HEK293 (cell line): ENCODE measurements around the gene STAG3.

Experiments used
- CTCF ChIA-PET: fragments of 350-600 bp; formaldehyde crosslinking; extraction: SDS; loops from one replicate; lab custom pipeline; 2021; ENCODE audit warnings: antibody characterized with exemption; lab: Yijun Ruan, JAX
- POLR2A ChIA-PET: fragments of 300-600 bp; formaldehyde crosslinking; extraction: SDS; loops from one replicate; lab custom pipeline; 2020; ENCODE audit warnings: antibody characterized with exemption, inconsistent platforms; lab: Yijun Ruan, JAX
- H3K27ac ChIP-seq: fragments of 200-500 bp; sonication (Bioruptor generic); 2 replicates; pipeline ENCODE4 v1.5.1; 2014; ENCODE audit warnings: low read depth, low read length, control low read depth, inconsistent platforms; ENCODE audit errors: extremely low read depth
- H3K36me3 ChIP-seq, 2 experiments: fragments of 200-500 bp in 1 of 2; sonication (Bioruptor generic) in 1 of 2; 1 replicate in 1 of 2; 2 replicates in 1 of 2; pipeline ENCODE4 v1.5.1; 2014 to 2017; ENCODE audit warnings: inconsistent platforms in 2 of 2, low read length in 2 of 2; ENCODE audit not compliant: control insufficient read depth in 2 of 2, insufficient read depth in 1 of 2
- H3K4me1 ChIP-seq: fragments of 200-500 bp; sonication (Bioruptor generic); 2 replicates; pipeline ENCODE4 v1.5.1; 2014; ENCODE audit warnings: mild to moderate bottlenecking, low read length, inconsistent platforms; ENCODE audit not compliant: control insufficient read depth, insufficient read depth
- H3K4me3 ChIP-seq: 2 replicates; pipeline ENCODE4 v1.5.1; 2011; ENCODE audit warnings: low read depth, mild to moderate bottlenecking, control low read depth, low read length, moderate library complexity
- H3K9me3 ChIP-seq: fragments of 200-500 bp; sonication (Bioruptor generic); 2 replicates; pipeline ENCODE4 v1.5.1; 2014; ENCODE audit warnings: low read depth, low read length, inconsistent platforms; ENCODE audit not compliant: control insufficient read depth, insufficient read depth
- EGR2 ChIP-seq: fragments of 450-650 bp; formaldehyde crosslinking; IDR thresholded peaks from 2 replicates; pipeline ENCODE4 v1.5.1; 2016; ENCODE audit warnings: low read depth, missing biosample characterization, missing genetic modification characterization
- PATZ1 ChIP-seq: fragments of 450-650 bp; formaldehyde crosslinking; IDR thresholded peaks from 2 replicates; pipeline ENCODE4 v1.5.1; 2016; ENCODE audit warnings: missing biosample characterization, missing genetic modification characterization
- PRDM6 ChIP-seq: fragments of 450-650 bp; formaldehyde crosslinking; IDR thresholded peaks from 2 replicates; pipeline ENCODE4 v1.5.1; 2017; ENCODE audit warnings: missing biosample characterization, missing genetic modification characterization
- SETDB1 ChIP-seq: IDR thresholded peaks from one replicate; pipeline ENCODE4 v1.6.1; 2017; ENCODE audit warnings: mild to moderate bottlenecking, low read length, moderate library complexity, mixed read lengths; ENCODE audit not compliant: insufficient read length
- TRIM28 ChIP-seq: IDR thresholded peaks from 2 replicates; pipeline ENCODE4 v1.6.1; 2011; ENCODE audit warnings: low read length, control low read depth, borderline replicate concordance
- ZBTB11 ChIP-seq: fragments of 450-650 bp; formaldehyde crosslinking; conservative IDR thresholded peaks from 2 replicates; pipeline ENCODE4 v1.5.1; 2016; ENCODE audit warnings: low read depth, missing biosample characterization, missing genetic modification characterization
- ZBTB7A ChIP-seq: fragments of 450-650 bp; formaldehyde crosslinking; IDR thresholded peaks from 2 replicates; pipeline ENCODE4 v1.5.1; 2016; ENCODE audit warnings: low read depth, missing biosample characterization, missing genetic modification characterization
- ZBTB8A ChIP-seq: fragments of 450-650 bp; formaldehyde crosslinking; IDR thresholded peaks from 2 replicates; pipeline ENCODE4 v1.5.1; 2016; ENCODE audit warnings: missing biosample characterization, missing genetic modification characterization
- ZFHX2 ChIP-seq: fragments of 450-650 bp; formaldehyde crosslinking; conservative IDR thresholded peaks from 2 replicates; pipeline ENCODE4 v1.5.1; 2016; ENCODE audit warnings: missing biosample characterization, missing genetic modification characterization
- ZNF133 ChIP-seq: fragments of 450-650 bp; formaldehyde crosslinking; IDR thresholded peaks from 2 replicates; pipeline ENCODE4 v1.5.1; 2016; ENCODE audit warnings: missing biosample characterization, missing genetic modification characterization
- ZNF350 ChIP-seq: fragments of 450-650 bp; formaldehyde crosslinking; IDR thresholded peaks from 2 replicates; pipeline ENCODE4 v1.5.0; 2017; ENCODE audit warnings: missing biosample characterization, mild to moderate bottlenecking, missing genetic modification characterization
- ZNF366 ChIP-seq: fragments of 450-650 bp; formaldehyde crosslinking; conservative IDR thresholded peaks from 2 replicates; pipeline ENCODE4 v1.5.1; 2016; ENCODE audit warnings: missing biosample characterization, missing genetic modification characterization
- ZNF398 ChIP-seq: fragments of 450-650 bp; formaldehyde crosslinking; IDR thresholded peaks from 2 replicates; pipeline ENCODE4 v1.5.1; 2017; ENCODE audit warnings: missing biosample characterization, missing genetic modification characterization
- ZNF426 ChIP-seq: fragments of 450-650 bp; formaldehyde crosslinking; IDR thresholded peaks from 2 replicates; pipeline ENCODE4 v1.5.1; 2017; ENCODE audit warnings: missing biosample characterization, missing genetic modification characterization, mild to moderate bottlenecking, inconsistent platforms, moderate library complexity
- ZNF529 ChIP-seq: fragments of 450-650 bp; formaldehyde crosslinking; IDR thresholded peaks from 2 replicates; pipeline ENCODE4 v1.5.1; 2017; ENCODE audit warnings: missing genetic modification characterization, missing biosample characterization; ENCODE audit not compliant: insufficient replicate concordance
- ZNF677 ChIP-seq: fragments of 450-650 bp; IDR thresholded peaks from 2 replicates; pipeline ENCODE4 v1.5.0; 2018; ENCODE audit warnings: missing biosample characterization, mild to moderate bottlenecking, missing genetic modification characterization, moderate library complexity
- ZNF76 ChIP-seq: fragments of 450-650 bp; formaldehyde crosslinking; IDR thresholded peaks from 2 replicates; pipeline ENCODE4; 2016; ENCODE audit warnings: low read depth, missing biosample characterization, missing genetic modification characterization, borderline replicate concordance

Gene STAG3

GRCh38 chr7:100173806-100174495 is 3.8 kb upstream of the STAG3 start:
- TF ChIP-seq EGR2 (tag by site-specific recombination) (peak; percentile 37; the same call in 1 of the 2 replicates), ZFHX2 (tag by site-specific recombination) (0 out of 2 replicates have a peak, but pooled peaks have one; percentile 17), ZNF366 (tag by site-specific recombination) (0 out of 2 replicates have a peak, but pooled peaks have one; percentile 4), ZNF426 (tag by site-specific recombination) (no peak), ZNF398 (tag by site-specific recombination) (0 out of 2 replicates have a peak, but pooled peaks have one; percentile 17)
- ChIA-PET CTCF (interaction anchor here (0.6 kb wide), 1 partner anchor 996 kb away, joined by 4 read pairs; no protein-coding TSS in a partner anchor), POLR2A (no interaction called here)
- no peak overlapping the region for H3K27ac ChIP-seq
- no peaks in the 10 kb centered on the region for H3K36me3 ChIP-seq
- no peak overlapping the region for H3K4me3 ChIP-seq
- no peaks in the 10 kb centered on the region for H3K4me1 ChIP-seq
- H3K9me3 ChIP-seq: no peaks in the 10 kb centered on the region

- Histone ChIP-seq H3K36me3 (no peaks in the 10 kb centered on the region), H3K4me3 (no peak overlapping the region), H3K27ac (no peak overlapping the region)
- CTCF ChIA-PET: no interaction called here
- TF ChIP-seq ZBTB7A (no peak), ZNF133 (tag by site-specific recombination) (no peak), SETDB1 (no peak), ZBTB11 (tag by site-specific recombination) (no peak), ZBTB8A (tag by site-specific recombination) (no peak), PATZ1 (tag by site-specific recombination) (no peak), PRDM6 (no peak), ZNF76 (no peak), ZNF350 (tag by site-specific recombination) (no peak), ZNF677 (no peak), TRIM28 (no peak), ZNF529 (no peak)
- TF ChIP-seq, all 188 proteins: peak for 0
- no peaks in the 10 kb centered on the region for H3K9me3 ChIP-seq
- H3K4me1 ChIP-seq: no peaks in the 10 kb centered on the region
- POLR2A ChIA-PET: no interaction called here
Measured at GRCh38 chr7:100174582-100174981, 3.1 kb upstream of the STAG3 start.
